Neural progenitor cell (in vitro differentiated cells): ENCODE measurements around the gene SPTB. TPM values are rescaled to one million over a fixed set of nuclear protein-coding genes. Genes with fewer than 3 reads are reported as not detected.

Source experiments
- DNase-seq: peaks from one replicate; pipeline ENCODE4 v3.0.0-alpha.2; 2016; ENCODE audit warnings: low spot score
- H2AFZ ChIP-seq: fragments of 200-600 bp; sonication (generic); replicated peaks from 2 replicates; pipeline ENCODE4 v1.6.1; 2016; ENCODE audit warnings: antibody characterized with exemption
- H3F3A ChIP-seq: fragments of 200-600 bp; sonication (generic); 2 replicates; pipeline ENCODE4 v1.6.1; 2016; ENCODE audit warnings: antibody characterized with exemption, low read depth
- H3K27ac ChIP-seq: fragments of 200-600 bp; sonication (generic); 2 replicates; pipeline ENCODE4 v1.5.1; 2016; ENCODE audit warnings: mild to moderate bottlenecking
- H3K27me3 ChIP-seq: fragments of 200-600 bp; sonication (generic); 2 replicates; pipeline ENCODE4 v1.6.1; 2016; ENCODE audit warnings: mild to moderate bottlenecking, moderate library complexity
- H3K36me3 ChIP-seq: fragments of 200-600 bp; sonication (generic); 2 replicates; pipeline ENCODE4 v1.5.1; 2016
- H3K4me1 ChIP-seq: fragments of 200-600 bp; sonication (generic); 2 replicates; pipeline ENCODE4 v1.6.1; 2016; ENCODE audit warnings: mixed run types
- H3K4me2 ChIP-seq: fragments of 200-600 bp; sonication (generic); 2 replicates; pipeline ENCODE4 v1.6.1; 2016
- H3K4me3 ChIP-seq: fragments of 200-600 bp; sonication (generic); 2 replicates; pipeline ENCODE4 v1.5.1; 2016
- H3K79me2 ChIP-seq: fragments of 200-600 bp; sonication (generic); 2 replicates; pipeline ENCODE4 v1.6.1; 2016; ENCODE audit warnings: low read depth
- H3K9ac ChIP-seq: fragments of 200-600 bp; sonication (generic); 2 replicates; pipeline ENCODE4 v1.6.1; 2016
- H3K9me3 ChIP-seq: fragments of 200-600 bp; sonication (generic); 2 replicates; pipeline ENCODE4 v1.5.1; 2016; ENCODE audit warnings: low read depth
- H4K20me1 ChIP-seq: fragments of 200-600 bp; sonication (generic); 2 replicates; pipeline ENCODE4 v1.6.1; 2016; ENCODE audit warnings: low read depth
- H3K27ac Mint-ChIP-seq: 3 replicates; pipeline ENCODE4 v1.8.0; 2021; ENCODE audit warnings: mixed read lengths
- H3K27me3 Mint-ChIP-seq: 2 replicates; pipeline ENCODE4 v1.8.0; 2022; ENCODE audit warnings: low read depth, mild to moderate bottlenecking, inconsistent platforms, moderate library complexity, mixed read lengths; ENCODE audit not compliant: insufficient read depth
- H3K36me3 Mint-ChIP-seq: 3 replicates; pipeline ENCODE4 v1.8.0; 2021; ENCODE audit warnings: mixed read lengths
- H3K4me1 Mint-ChIP-seq: 3 replicates; pipeline ENCODE4 v1.8.0; 2021; ENCODE audit warnings: mixed read lengths
- H3K4me3 Mint-ChIP-seq: 3 replicates; pipeline ENCODE4 v1.8.0; 2021; ENCODE audit warnings: mild to moderate bottlenecking, moderate library complexity, mixed read lengths
- H3K9me3 Mint-ChIP-seq: 3 replicates; pipeline ENCODE4 v1.8.0; 2020; ENCODE audit warnings: mixed read lengths
- EZH2 ChIP-seq: fragments of 200-600 bp; sonication (generic); IDR thresholded peaks from 2 replicates; pipeline ENCODE4 v1.6.1; 2017; ENCODE audit warnings: antibody characterized with exemption, mild to moderate bottlenecking, moderate library complexity
- EZH2phosphoT487 ChIP-seq: fragments of 200-600 bp; sonication (generic); IDR thresholded peaks from 2 replicates; pipeline ENCODE4 v1.6.1; 2017; ENCODE audit warnings: antibody characterized with exemption
- total RNA-seq: library from RNA; depleted of rRNA; stranded (reverse); fragments of >200 nt; gene quantifications from 2 replicates; pipeline ENCODE4 v1.2.3, GENCODE V29; 2015; ENCODE audit warnings: low replicate concordance
- TF ChIP-seq, protein P1 (sequence below): fragments of 200-600 bp; sonication (generic); IDR thresholded peaks from 2 replicates; pipeline ENCODE4 v1.5.1; 2017; ENCODE audit warnings: antibody characterized with exemption, mild to moderate bottlenecking

The SPTB gene
- total RNA-seq, 1 donor from 2014 or later = 0.09 TPM

DNA sequence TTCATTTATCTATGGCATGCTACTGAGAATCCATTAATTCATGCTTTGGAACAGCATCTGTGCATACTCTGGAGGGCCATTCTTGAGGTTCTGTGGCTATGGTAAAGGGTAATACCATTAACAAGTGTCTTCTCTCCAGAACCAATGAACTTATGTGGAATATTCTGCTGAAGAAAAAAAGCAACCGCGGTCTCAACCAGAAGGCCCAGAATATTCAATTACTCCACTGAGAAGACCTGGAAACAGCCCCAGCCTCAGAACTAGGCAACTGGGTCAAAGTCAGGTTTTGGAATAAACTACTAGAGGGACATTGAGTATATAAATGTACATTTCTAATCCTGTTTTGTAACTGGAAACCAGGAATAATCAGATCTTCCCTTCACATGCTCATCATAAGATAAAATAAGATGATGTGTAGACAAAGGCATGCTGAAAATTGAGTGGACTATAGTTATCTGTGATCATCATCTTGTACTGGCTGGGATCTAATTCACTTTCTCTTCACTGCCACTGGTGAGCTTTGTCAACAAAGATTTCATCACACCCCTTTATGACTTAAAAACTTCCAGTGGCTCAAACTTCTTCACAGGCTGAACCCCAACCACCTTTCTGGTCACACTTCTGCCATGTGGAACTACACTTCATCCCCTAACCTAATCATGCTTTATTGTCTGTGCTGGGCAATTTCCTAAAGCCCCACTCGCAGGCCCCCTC is 6.0 kb downstream of the SPTB start:
- TF ChIP-seq EZH2 = no peak
- TF ChIP-seq EZH2phosphoT487 = no peak
- TF ChIP-seq, protein P1, sequence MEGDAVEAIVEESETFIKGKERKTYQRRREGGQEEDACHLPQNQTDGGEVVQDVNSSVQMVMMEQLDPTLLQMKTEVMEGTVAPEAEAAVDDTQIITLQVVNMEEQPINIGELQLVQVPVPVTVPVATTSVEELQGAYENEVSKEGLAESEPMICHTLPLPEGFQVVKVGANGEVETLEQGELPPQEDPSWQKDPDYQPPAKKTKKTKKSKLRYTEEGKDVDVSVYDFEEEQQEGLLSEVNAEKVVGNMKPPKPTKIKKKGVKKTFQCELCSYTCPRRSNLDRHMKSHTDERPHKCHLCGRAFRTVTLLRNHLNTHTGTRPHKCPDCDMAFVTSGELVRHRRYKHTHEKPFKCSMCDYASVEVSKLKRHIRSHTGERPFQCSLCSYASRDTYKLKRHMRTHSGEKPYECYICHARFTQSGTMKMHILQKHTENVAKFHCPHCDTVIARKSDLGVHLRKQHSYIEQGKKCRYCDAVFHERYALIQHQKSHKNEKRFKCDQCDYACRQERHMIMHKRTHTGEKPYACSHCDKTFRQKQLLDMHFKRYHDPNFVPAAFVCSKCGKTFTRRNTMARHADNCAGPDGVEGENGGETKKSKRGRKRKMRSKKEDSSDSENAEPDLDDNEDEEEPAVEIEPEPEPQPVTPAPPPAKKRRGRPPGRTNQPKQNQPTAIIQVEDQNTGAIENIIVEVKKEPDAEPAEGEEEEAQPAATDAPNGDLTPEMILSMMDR = no peak
- H3K4me1 Mint-ChIP-seq = peaks cover 3% of the 10 kb centered on the region
- H4K20me1 ChIP-seq = no peaks in the 10 kb centered on the region
- H3K9me3 Mint-ChIP-seq = peaks cover 4% of the 10 kb centered on the region
- H3K9ac ChIP-seq = no peak overlapping the region
- no peak for DNase-seq
- H3K27me3 ChIP-seq = peaks cover 49% of the 10 kb centered on the region
- H3F3A ChIP-seq = peaks cover 2% of the 10 kb centered on the region
- H2AFZ ChIP-seq = no peak overlapping the region
- no peak overlapping the region for H3K27ac ChIP-seq
- H3K4me3 ChIP-seq = no peak overlapping the region
- no peak overlapping the region for H3K4me3 Mint-ChIP-seq
- H3K36me3 ChIP-seq = no peaks in the 10 kb centered on the region
- H3K9me3 ChIP-seq = no peaks in the 10 kb centered on the region
- H3K27ac Mint-ChIP-seq = no peak overlapping the region
- H3K27me3 Mint-ChIP-seq = peaks cover 22% of the 10 kb centered on the region
- H3K4me2 ChIP-seq = no peak overlapping the region
- no peaks in the 10 kb centered on the region for H3K36me3 Mint-ChIP-seq
- H3K4me1 ChIP-seq = no peaks in the 10 kb centered on the region
- no peaks in the 10 kb centered on the region for H3K79me2 ChIP-seq

DNA sequence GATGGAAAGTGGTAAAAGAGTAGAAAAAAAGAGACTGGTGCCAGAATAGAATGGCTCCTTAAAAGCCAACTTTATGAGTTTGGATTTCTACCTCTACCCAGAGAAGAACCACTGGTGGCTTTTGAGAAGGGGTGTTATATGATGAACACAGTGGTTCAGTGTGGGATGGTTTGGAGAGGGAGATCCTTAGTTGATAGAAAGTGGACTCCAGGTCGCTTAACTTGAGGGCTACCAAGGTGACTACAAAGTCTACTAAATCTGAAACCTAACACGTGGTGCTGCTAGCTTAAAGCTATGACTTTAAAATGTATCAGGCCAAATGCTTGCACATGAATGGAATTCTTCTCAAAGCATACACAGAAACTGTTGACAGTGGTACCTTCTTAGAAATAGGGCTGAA is 8.4 kb downstream of the SPTB start:
- Histone ChIP-seq H3K4me3 (no peak overlapping the region), H3K9me3 (no peaks in the 10 kb centered on the region), H2AFZ (no peak overlapping the region), H3K27me3 (peaks cover 26% of the 10 kb centered on the region), H3K4me1 (no peaks in the 10 kb centered on the region), H3F3A (no peaks in the 10 kb centered on the region), H3K79me2 (no peaks in the 10 kb centered on the region), H3K27ac (no peak overlapping the region), H4K20me1 (no peaks in the 10 kb centered on the region), H3K4me2 (no peak overlapping the region), H3K36me3 (no peaks in the 10 kb centered on the region), H3K9ac (no peak overlapping the region)
- Mint-ChIP-seq H3K4me3 (no peak overlapping the region), H3K27ac (no peak overlapping the region), H3K27me3 (peaks cover 9% of the 10 kb centered on the region), H3K9me3 (peaks cover 4% of the 10 kb centered on the region), H3K4me1 (no peaks in the 10 kb centered on the region), H3K36me3 (no peaks in the 10 kb centered on the region)
- TF ChIP-seq EZH2 (no peak), EZH2phosphoT487 (no peak)
- TF ChIP-seq, protein P1 = no peak
- no peak for DNase-seq

GRCh38 chr14:64870160-64870559 is 9.5 kb downstream of the SPTB start:
- H3K79me2 ChIP-seq = no peaks in the 10 kb centered on the region
- Mint-ChIP-seq H3K4me3 (no peak overlapping the region), H3K9me3 (peaks cover 4% of the 10 kb centered on the region), H3K27ac (no peak overlapping the region), H3K27me3 (peaks cover 7% of the 10 kb centered on the region), H3K4me1 (no peaks in the 10 kb centered on the region), H3K36me3 (no peaks in the 10 kb centered on the region)
- H3K4me1 ChIP-seq = no peaks in the 10 kb centered on the region
- no peak overlapping the region for H3K9ac ChIP-seq
- no peaks in the 10 kb centered on the region for H3K36me3 ChIP-seq
- H4K20me1 ChIP-seq = no peaks in the 10 kb centered on the region
- no peaks in the 10 kb centered on the region for H3F3A ChIP-seq
- H2AFZ ChIP-seq = no peak overlapping the region
- H3K27ac ChIP-seq = no peak overlapping the region
- no peaks in the 10 kb centered on the region for H3K9me3 ChIP-seq
- no peak overlapping the region for H3K4me2 ChIP-seq
- no peak overlapping the region for H3K4me3 ChIP-seq
- DNase-seq = no peak
- H3K27me3 ChIP-seq = peaks cover 14% of the 10 kb centered on the region
- TF ChIP-seq, protein P1 = no peak
